T-helper 17 cell (primary cell): ENCODE measurements around the gene CCL4. TPM values are rescaled to one million over a fixed set of nuclear protein-coding genes. Genes with fewer than 3 reads are reported as not detected.
"Not testable (repeated sequence)": the region's sequence is repeated elsewhere in the genome, so short reads cannot be mapped to it uniquely, and the experiment has no call there.

Experiments
- ATAC-seq: fragments of 150-1000 bp; cut with Tn5 transposase; 2 replicates; pipeline ENCODE4 v1.10.0; 2021; ENCODE audit warnings: mild to moderate bottlenecking, moderate library complexity
- DNase-seq, 3 donors: peaks; one replicate each; pipeline versions ENCODE4 v3.0.0 to v3.0.0-alpha.2; 2020 to 2021
- H3K9me3 ChIP-seq: one replicate; pipeline ENCODE4 v1.7.0; 2013; ENCODE audit warnings: low read length, mild to moderate bottlenecking; ENCODE audit not compliant: control insufficient read depth, poor library complexity, severe bottlenecking
- H3K27ac Mint-ChIP-seq: one replicate; pipeline ENCODE4 v1.8.0; 2022; ENCODE audit warnings: mild to moderate bottlenecking, moderate library complexity, mixed read lengths
- H3K27me3 Mint-ChIP-seq: one replicate; pipeline ENCODE4 v1.8.0; 2022; ENCODE audit warnings: mixed read lengths
- H3K36me3 Mint-ChIP-seq: one replicate; pipeline ENCODE4 v1.8.0; 2022; ENCODE audit warnings: low read depth, mixed read lengths
- H3K4me1 Mint-ChIP-seq: one replicate; pipeline ENCODE4 v1.8.0; 2022; ENCODE audit warnings: mild to moderate bottlenecking, mixed read lengths
- H3K4me3 Mint-ChIP-seq: one replicate; pipeline ENCODE4 v1.8.0; 2022; ENCODE audit warnings: mild to moderate bottlenecking, moderate library complexity, mixed read lengths
- total RNA-seq, 4 donors: library from RNA in 2 of 4; stranded (reverse) in 2 of 4; gene quantifications; one replicate each; pipeline ENCODE4 v1.2.3 and lab custom pipeline; 2022 to 2026

The CCL4 gene
- total RNA-seq, 2 donors from 2014 or later, result 2.2 to 2.4 TPM

- H3K27me3 Mint-ChIP-seq, result peaks cover 18% of the 10 kb centered on the region
- no peaks in the 10 kb centered on the region for H3K9me3 ChIP-seq
- no peak for ATAC-seq
- no peak overlapping the region for H3K27ac Mint-ChIP-seq
- DNase-seq, result no peak
- no peaks in the 10 kb centered on the region for H3K36me3 Mint-ChIP-seq
- H3K4me1 Mint-ChIP-seq, result peaks cover 3% of the 10 kb centered on the region
- no peak overlapping the region for H3K4me3 Mint-ChIP-seq
Observed at GRCh38 chr17:36074365-36074764, 29.3 kb upstream of the CCL4 start.

GRCh38 chr17:36081681-36082471, 21.8 kb upstream of the CCL4 start:
- ATAC-seq, H3K36me3 Mint-ChIP-seq, H3K27me3 Mint-ChIP-seq, H3K9me3 ChIP-seq, H3K4me3 Mint-ChIP-seq, H3K4me1 Mint-ChIP-seq, DNase-seq: not testable (repeated sequence)
- peak overlapping the region; percentile 73 for H3K27ac Mint-ChIP-seq

DNA sequence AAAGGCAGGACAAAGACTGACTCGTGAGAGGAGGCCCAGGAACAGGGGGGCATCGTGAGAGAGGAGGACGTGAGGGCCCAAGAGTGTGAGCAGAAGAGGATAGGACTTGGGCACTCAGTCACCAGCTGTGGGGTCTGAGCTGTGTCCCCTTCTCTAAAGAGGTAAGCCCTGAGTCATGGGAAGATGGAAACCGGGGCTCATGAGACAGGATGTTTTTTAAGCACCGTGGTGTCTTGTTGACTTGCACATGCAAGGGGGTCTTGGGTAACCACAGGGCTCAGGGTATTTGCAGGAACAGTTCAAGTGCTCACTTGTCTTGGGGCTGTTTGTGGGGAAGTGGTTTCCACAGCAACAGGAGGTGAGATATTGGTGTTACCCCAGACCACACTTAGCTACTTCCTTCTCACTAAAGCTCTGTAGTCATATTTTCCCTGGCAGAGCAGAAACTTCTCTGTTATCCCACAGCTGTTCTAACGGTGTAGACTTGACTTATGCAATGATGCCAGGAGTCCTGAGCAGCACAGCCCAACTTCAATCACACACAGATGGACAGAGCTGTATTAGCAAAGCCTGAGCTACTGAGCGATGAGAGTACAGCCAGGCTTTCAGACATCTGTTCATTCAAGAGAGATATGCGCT, 21.0 kb upstream of the CCL4 start:
- not testable (repeated sequence) for H3K4me1 Mint-ChIP-seq, H3K36me3 Mint-ChIP-seq, H3K27me3 Mint-ChIP-seq, DNase-seq, H3K4me3 Mint-ChIP-seq, H3K9me3 ChIP-seq
- peak overlapping the region; percentile 73 for H3K27ac Mint-ChIP-seq
- ATAC-seq, result peak; percentile 69

DNA sequence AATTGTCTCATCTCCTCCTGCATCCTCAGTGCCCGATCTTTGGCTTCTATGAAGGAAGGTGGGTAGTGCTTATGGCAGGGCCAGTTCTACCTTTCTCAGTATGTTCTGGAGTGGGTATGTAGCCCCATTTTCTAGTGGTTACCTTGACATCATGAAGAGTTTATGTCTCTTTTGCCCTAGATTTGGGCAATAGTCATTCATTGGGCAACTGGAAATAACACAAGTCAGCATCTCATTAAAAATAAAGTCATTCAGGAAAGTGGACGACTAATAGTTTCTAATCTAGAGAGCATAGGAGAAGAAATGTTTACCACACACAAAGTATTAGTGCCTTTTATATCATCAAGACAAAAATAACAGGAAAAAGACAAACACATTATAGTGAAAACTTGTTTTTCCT, 19.9 kb upstream of the CCL4 start:
- H3K4me1 Mint-ChIP-seq, ATAC-seq, DNase-seq, H3K27ac Mint-ChIP-seq, H3K4me3 Mint-ChIP-seq, H3K36me3 Mint-ChIP-seq, H3K9me3 ChIP-seq: not testable (repeated sequence)
- peaks cover 15% of the 10 kb centered on the region for H3K27me3 Mint-ChIP-seq

GRCh38 chr17:36085765-36086164, 17.9 kb upstream of the CCL4 start:
- peaks cover 34% of the 10 kb centered on the region for H3K27me3 Mint-ChIP-seq
- H3K9me3 ChIP-seq, result no peaks in the 10 kb centered on the region
- H3K27ac Mint-ChIP-seq, result no peak overlapping the region
- DNase-seq (no peak), ATAC-seq (no peak)
- peaks cover 9% of the 10 kb centered on the region for H3K4me1 Mint-ChIP-seq
- H3K36me3 Mint-ChIP-seq, result peaks cover 3% of the 10 kb centered on the region
- no peak overlapping the region for H3K4me3 Mint-ChIP-seq

- H3K4me3 Mint-ChIP-seq, result no peak overlapping the region
- ATAC-seq, result no peak
- no peak overlapping the region for H3K27ac Mint-ChIP-seq
- DNase-seq, result no peak
- H3K4me1 Mint-ChIP-seq, result peaks cover 9% of the 10 kb centered on the region
- peaks cover 3% of the 10 kb centered on the region for H3K36me3 Mint-ChIP-seq
- H3K27me3 Mint-ChIP-seq, result peaks cover 34% of the 10 kb centered on the region
- H3K9me3 ChIP-seq, result no peaks in the 10 kb centered on the region
Observed at GRCh38 chr17:36086791-36087190, 16.8 kb upstream of the CCL4 start.

DNA sequence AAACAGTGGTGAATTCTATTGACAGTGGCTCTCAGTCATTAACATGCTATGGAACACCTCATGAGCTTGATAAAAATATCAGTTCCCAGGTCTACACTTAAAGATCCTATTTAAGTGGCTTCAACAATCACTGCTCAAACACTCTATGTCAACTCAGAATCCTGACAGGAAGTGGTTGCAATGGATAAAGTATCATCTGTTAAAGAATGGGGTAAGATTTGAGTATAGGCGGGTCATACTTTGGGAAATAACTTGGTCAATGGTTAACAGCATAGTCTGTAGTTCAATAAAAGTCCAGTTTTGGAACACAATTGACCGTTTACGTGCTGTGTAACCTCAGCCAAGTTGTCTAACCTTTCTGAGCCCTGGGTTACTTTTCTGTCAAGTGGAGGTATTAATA, 16.2 kb upstream of the CCL4 start:
- H3K27ac Mint-ChIP-seq, ATAC-seq, H3K4me1 Mint-ChIP-seq, DNase-seq, H3K9me3 ChIP-seq, H3K36me3 Mint-ChIP-seq, H3K4me3 Mint-ChIP-seq: not testable (repeated sequence)
- peaks cover 34% of the 10 kb centered on the region for H3K27me3 Mint-ChIP-seq

DNA sequence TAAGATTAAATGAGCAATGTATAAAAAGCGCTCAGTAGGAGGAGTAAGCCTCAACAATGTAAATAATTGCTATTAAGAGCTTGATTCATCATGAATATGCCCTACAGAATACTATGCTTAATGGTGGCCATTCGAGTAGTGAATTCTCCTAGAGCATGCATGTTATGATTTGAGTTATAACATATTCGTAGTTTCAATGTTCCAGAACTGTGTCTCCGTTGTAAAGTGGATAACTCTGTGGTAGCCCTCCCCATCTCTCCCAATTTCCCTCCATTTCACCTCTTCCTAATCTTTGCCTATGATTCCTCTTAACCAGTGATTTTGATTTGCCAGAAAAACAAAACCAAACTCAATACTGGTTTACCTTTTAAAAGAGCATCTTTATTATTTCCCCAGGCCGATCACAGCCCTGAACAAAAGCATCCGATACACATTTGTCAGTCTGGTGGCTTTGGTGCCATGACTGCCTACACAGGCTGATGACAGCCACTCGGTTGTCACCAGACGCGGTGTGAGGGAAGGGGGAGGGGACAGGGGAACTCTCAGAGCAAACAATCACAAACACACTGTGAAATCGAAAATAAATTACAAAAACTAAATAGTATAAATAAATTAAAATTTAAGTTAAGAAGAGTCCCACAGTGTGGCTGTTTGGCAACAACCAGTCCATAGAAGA, 15.6 kb upstream of the CCL4 start:
- not testable (repeated sequence) for H3K4me3 Mint-ChIP-seq, DNase-seq

DNA sequence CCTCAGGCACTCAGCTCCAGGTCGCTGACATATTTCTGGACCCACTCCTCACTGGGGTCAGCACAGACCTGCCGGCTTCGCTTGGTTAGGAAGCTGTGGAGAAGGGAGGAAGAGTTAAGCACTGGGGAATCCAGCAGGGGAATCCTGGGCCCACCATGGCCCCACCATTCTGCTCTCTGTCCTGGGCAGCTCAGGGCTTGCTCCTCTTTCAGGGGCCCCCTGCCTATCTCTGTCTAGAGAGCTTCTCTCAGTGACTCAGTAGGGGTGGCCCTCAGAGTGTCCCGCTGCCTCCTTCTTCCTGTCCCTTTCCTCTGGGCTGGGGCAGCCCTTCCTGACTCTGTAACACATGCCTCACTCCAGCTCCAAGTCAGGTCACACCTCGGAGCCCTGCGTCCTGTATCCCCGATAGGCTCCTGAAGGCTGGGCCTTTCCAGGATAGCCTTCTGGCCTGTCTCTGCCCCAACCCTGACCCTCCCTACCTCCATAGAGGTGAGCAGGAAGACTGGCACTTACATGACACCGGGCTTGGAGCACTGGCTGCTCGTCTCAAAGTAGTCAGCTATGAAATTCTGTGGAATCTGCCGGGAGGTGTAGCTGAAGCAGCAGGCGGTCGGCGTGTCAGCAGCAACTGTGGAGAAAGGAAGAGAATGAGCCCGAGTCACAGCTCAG, 14.8 kb upstream of the CCL4 start:
- no peaks in the 10 kb centered on the region for H3K9me3 ChIP-seq
- Mint-ChIP-seq H3K4me3 (no peak overlapping the region), H3K36me3 (peaks cover 3% of the 10 kb centered on the region), H3K4me1 (peaks cover 5% of the 10 kb centered on the region), H3K27me3 (peaks cover 43% of the 10 kb centered on the region), H3K27ac (no peak overlapping the region)
- DNase-seq (no peak), ATAC-seq (no peak)

More for the DNA sequence above, 15.6 kb upstream of the CCL4 start:
- peaks cover 38% of the 10 kb centered on the region for H3K27me3 Mint-ChIP-seq
- H3K27ac Mint-ChIP-seq, H3K4me1 Mint-ChIP-seq, ATAC-seq, H3K36me3 Mint-ChIP-seq, H3K9me3 ChIP-seq: not testable (repeated sequence)

DNA sequence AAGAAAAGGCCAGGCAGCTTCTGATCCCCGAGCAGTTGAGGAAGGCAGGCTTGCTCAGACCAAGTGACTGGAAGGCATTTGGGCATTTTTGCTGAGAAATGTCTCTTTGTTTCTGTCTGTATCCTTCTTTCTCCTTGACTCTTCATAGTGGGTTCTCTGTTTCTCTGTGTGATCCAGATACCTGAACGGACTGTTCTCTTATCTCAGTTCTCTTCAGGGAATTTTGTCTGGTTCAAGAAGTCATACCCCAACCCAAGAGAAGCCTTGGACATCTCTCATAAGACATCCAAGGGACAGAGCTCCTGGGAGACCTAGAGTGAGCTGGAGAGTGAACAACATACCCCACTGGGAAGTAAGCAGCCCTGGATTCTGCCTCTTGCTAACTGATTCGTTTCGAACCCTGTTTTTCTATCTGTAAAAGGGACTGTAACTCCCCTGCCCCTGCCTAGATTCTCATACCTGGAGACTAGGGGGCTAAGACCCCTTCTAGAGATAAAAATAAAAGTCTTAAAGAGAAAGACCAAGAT, 14.2 kb upstream of the CCL4 start:
- Mint-ChIP-seq H3K36me3 (peaks cover 3% of the 10 kb centered on the region), H3K27me3 (peaks cover 44% of the 10 kb centered on the region), H3K4me3 (no peak overlapping the region), H3K4me1 (peaks cover 5% of the 10 kb centered on the region), H3K27ac (peak overlapping the region; percentile 37)
- no peak for ATAC-seq
- DNase-seq, result no peak
- H3K9me3 ChIP-seq, result no peaks in the 10 kb centered on the region

- H3K9me3 ChIP-seq, result no peaks in the 10 kb centered on the region
- H3K4me3 Mint-ChIP-seq, result peak within 1 kb of the TSS; percentile 52
- no peak for DNase-seq
- ATAC-seq, result peak; percentile 71
- H3K36me3 Mint-ChIP-seq, result peaks cover 4% of the 10 kb centered on the region
- peak within 1 kb of the TSS; percentile 37 for H3K27ac Mint-ChIP-seq
- H3K4me1 Mint-ChIP-seq, result peaks cover 8% of the 10 kb centered on the region
- peaks cover 44% of the 10 kb centered on the region for H3K27me3 Mint-ChIP-seq
Observed at GRCh38 chr17:36089888-36090836, 13.5 kb upstream of the CCL4 start, which contains the start of gene CCL3. Gene CCL3 (minus strand): TSS chr17:36090143. CDS start chr17:36090058, 85 bp downstream.

DNA sequence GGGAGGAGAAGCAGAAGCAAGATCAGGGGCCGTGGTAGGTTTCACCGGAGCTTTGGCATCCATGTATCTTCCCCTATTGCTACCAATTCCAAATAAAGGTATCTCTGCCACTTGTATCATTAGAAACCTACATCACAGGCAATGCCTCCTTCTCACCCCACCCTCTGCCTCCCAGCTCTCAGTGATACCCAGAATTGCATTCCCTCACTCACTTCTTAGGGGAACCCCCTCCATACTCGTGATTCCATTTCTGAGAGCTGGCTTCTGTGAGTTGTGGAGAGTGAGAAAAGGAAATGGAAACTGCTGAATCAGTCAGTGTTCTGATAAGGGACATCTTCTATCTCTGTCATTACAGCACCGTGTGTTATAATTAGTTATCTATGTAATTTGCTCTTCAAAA, 11.4 kb upstream of the CCL4 start:
- no peak for DNase-seq
- Mint-ChIP-seq H3K27me3 (peaks cover 49% of the 10 kb centered on the region), H3K4me1 (peaks cover 8% of the 10 kb centered on the region), H3K27ac (no peak overlapping the region), H3K36me3 (peaks cover 5% of the 10 kb centered on the region), H3K4me3 (no peak overlapping the region)
- no peak for ATAC-seq
- H3K9me3 ChIP-seq, result no peaks in the 10 kb centered on the region
